Fibroblast of villous mesenchyme (primary cell): Measurements from ENCODE around the gene GALNT5. TPM values are rescaled to one million over a fixed set of nuclear protein-coding genes. Genes with fewer than 3 reads are reported as not detected.
"Not testable (repeated sequence)": the region's sequence is repeated elsewhere in the genome, so short reads cannot be mapped to it uniquely, and the experiment has no call there.

Experiments used
- DNase-seq: peaks from one replicate; pipeline ENCODE4 v3.0.0-alpha.2; 2010; ENCODE audit warnings: low read depth
- H3K4me3 ChIP-seq: 2 replicates; pipeline ENCODE4 v1.5.1; 2011; ENCODE audit warnings: low read depth, mild to moderate bottlenecking, low read length
- CTCF ChIP-seq: IDR thresholded peaks from 2 replicates; pipeline ENCODE4 v1.5.1; 2012; ENCODE audit warnings: low read depth, mild to moderate bottlenecking, low read length; ENCODE audit not compliant: insufficient read depth
- total RNA-seq: library from RNA; depleted of rRNA; stranded (reverse); fragments of >200 nt; gene quantifications from 2 replicates; pipeline ENCODE4 v1.2.3, GENCODE V29; 2012

Gene GALNT5
- total RNA-seq, 1 donor = 17.3 TPM

- DNase-seq = no peak
- TF ChIP-seq CTCF = no peak
- no peak overlapping the region for H3K4me3 ChIP-seq
These were observed 33.8 kb upstream of the GALNT5 start for GRCh38 chr2:157223624-157224205.

- not testable (repeated sequence) for DNase-seq, H3K4me3 ChIP-seq
These were observed 33.1 kb upstream of the GALNT5 start for GRCh38 chr2:157224448-157224847.

GRCh38 chr2:157227592-157227991 lies 29.9 kb upstream of the GALNT5 start:
- TF ChIP-seq CTCF = no peak
- no peak overlapping the region for H3K4me3 ChIP-seq
- no peak for DNase-seq

- no peak for TF ChIP-seq CTCF
- DNase-seq = no peak
- no peak overlapping the region for H3K4me3 ChIP-seq
These were observed 28.6 kb upstream of the GALNT5 start for GRCh38 chr2:157228946-157229345.

- DNase-seq = peak; percentile 80
- TF ChIP-seq CTCF = no peak
- H3K4me3 ChIP-seq = no peak overlapping the region
These were observed 27.9 kb upstream of the GALNT5 start for GRCh38 chr2:157229572-157229971.

GRCh38 chr2:157231476-157231875 lies 26.0 kb upstream of the GALNT5 start:
- no peak for TF ChIP-seq CTCF
- no peak overlapping the region for H3K4me3 ChIP-seq
- DNase-seq = peak; percentile 27

GRCh38 chr2:157233506-157233905 lies 24.0 kb upstream of the GALNT5 start:
- TF ChIP-seq CTCF = no peak
- peak; percentile 22 for DNase-seq
- no peak overlapping the region for H3K4me3 ChIP-seq
